CD4-positive, alpha-beta T cell treated with Interferon gamma for 1 hour (primary cell): ENCODE measurements around the gene PDCL2.
"Not testable (repeated sequence)": the region's sequence is repeated elsewhere in the genome, so short reads cannot be mapped to it uniquely, and the experiment has no call there.

Source experiments
- DNase-seq: peaks from one replicate; pipeline ENCODE4 v3.0.0-alpha.2; 2020

Gene PDCL2

GRCh38 chr4:55592014-55592413 lies at the start of gene PDCL2:
Gene PDCL2 (minus strand): TSS chr4:55592245. CDS start chr4:55592109, 136 bp downstream.
- DNase-seq, result no peak

GRCh38 chr4:55637272-55637820 lies 45.3 kb upstream of the PDCL2 start:
- DNase-seq, result no peak

GRCh38 chr4:55636656-55636999 lies 44.6 kb upstream of the PDCL2 start:
- no peak for DNase-seq

DNA sequence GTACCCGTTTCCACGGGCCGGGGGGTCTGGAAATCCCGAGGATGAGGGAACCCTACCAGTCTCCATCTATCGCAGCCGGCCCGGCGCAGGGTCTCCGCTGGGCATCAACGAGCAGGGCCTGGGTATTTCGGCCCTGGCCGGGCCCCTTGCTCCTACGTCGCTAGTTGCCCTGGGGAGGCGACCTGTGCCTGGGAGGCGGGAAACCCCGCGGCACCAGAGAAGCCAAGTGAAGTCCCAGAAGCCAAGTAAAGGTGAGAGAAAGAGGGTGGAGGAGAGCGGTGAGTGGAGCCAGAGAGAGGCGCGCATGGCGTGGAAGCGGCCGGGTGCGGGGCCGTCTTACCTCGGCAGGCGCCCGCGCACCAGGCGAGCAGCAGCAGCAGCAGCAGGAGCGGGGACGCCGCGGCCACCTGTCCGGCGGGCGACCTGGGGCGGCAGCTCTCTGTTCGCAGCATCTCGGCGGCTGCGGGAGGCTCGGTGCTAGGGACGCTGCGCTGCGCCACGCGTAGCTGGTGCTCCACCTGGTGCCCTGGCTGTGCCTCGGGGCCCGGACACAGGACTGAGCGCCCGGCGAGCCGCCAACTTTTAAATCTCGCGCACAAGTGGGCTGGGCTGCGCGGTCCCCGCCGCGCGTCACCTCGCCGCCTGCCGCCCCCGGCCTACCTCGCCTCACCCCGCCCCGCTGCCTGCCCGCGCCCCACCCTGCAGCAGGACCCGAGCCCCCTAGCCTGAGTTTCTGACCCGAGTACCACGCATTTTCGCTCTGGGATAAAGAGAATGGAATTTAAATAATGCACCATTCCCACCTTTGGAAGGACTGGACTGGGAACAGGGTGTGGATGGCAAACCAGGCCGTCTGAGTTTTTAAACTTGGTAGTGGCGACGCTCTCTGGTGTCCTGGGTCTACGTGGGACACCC lies 44.0 kb upstream of the PDCL2 start, which contains the start of gene NMU:
TSS of gene NMU (minus strand) at position 558 of the 915 bp plus-strand sequence. CDS start at position 452, 106 bp downstream.
- peak; percentile 5 for DNase-seq

GRCh38 chr4:55635282-55635681 lies 43.2 kb upstream of the PDCL2 start:
- DNase-seq, result no peak

GRCh38 chr4:55634417-55635128 lies 42.5 kb upstream of the PDCL2 start:
- DNase-seq, result no peak

GRCh38 chr4:55633903-55634302 lies 41.9 kb upstream of the PDCL2 start:
- no peak for DNase-seq

- no peak for DNase-seq
These were observed 33.8 kb upstream of the PDCL2 start for GRCh38 chr4:55625835-55626234.

DNA sequence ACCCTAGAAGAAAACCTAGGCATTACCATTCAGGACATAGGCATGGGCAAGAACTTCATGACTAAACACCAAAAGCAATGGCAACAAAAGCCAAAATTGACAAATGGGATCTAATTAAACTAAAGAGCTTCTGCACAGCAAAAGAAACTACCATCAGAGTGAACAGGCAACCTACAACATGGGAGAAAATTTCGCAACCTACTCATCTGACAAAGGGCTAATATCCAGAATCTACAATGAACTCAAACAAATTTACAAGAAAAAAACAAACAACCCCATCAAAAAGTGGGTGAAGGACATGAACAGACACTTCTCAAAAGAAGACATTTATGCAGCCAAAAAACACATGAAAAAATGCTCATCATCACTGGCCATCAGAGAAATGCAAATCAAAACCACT lies 32.0 kb upstream of the PDCL2 start:
- not testable (repeated sequence) for DNase-seq

- DNase-seq, result no peak
These were observed 26.6 kb upstream of the PDCL2 start for GRCh38 chr4:55618546-55619143.

DNA sequence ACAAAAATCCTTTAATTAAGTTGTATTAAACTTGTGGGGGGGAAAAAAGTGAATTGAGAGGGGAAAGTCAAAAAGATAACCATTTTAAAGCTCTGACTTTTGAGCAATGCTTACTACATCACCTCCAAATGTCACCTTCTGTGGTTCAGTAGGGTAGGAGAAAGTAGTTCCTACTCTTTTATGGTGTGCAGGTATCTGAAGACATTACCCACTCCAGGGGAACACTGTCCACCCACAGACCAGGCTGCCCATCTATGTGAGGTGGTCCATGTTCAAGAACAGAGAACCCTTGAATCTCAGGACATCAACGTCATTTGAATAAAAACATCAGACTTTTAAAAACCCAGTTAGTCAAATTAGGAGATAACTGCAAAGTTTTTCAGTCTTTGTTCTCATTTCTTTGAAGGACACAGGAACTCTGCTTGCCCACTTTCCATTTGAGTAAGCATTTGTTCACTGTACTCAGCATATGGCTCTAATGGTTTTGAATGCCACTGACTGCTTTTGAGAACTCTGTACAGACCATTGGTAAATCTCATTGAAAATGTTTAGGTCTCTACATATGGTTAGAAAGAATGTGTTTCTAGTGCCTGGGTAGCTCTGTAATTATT lies 25.6 kb upstream of the PDCL2 start:
- no peak for DNase-seq

- no peak for DNase-seq
These were observed 23.0 kb upstream of the PDCL2 start for GRCh38 chr4:55615008-55615407.

- no peak for DNase-seq
These were observed 21.6 kb upstream of the PDCL2 start for GRCh38 chr4:55613621-55614020.

DNA sequence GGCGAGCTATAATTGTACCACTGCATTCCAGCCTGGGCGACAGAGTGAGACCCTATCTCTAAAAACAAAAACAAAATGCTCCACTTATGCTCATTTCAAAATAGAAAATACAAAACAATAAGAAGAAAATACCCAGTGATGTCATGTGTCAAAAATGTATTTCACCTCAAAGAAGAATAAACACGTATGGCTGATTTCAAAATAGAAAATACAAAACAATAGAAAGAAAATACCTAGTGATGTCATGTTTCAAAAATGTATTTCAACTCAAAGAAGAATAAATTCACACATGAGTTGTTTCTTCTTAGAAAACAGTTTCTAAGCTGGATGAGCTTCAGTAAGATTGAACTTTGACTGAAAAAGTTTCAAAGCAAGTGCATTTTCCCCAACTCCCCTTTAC lies 20.3 kb upstream of the PDCL2 start:
- DNase-seq, result no peak

DNA sequence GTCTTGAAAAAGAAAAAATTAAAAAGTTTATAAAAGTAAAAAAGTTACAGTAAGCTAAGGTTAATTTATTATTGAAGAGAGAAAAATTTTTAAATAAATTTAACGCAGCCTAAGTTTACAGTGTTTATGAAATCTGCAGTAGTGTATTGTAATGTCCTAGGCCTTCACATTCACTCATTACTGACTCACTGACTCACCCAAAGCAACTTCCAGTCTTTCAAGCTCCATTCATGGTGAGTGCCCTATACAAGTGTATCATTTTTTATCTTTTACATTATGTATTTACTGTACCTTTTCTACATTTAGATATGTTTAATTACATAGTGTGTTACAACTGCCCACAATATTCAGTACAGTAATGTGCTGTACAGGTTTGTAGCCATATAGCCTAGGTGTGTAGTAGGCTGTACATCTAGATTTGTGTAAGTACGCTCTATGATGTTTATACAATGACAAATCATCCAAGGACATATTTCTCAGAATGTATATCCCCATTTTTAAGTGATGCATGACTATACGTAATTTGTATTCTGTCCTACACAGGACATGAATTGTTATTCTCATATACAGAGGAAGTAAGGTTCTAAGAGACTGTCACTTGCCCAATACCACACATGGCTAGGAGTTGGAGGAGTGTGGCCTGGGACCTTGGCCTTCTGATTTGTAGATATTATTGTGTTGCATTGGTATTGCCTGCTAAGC lies 19.5 kb upstream of the PDCL2 start:
- no peak for DNase-seq

- no peak for DNase-seq
These were observed 18.3 kb upstream of the PDCL2 start for GRCh38 chr4:55610381-55610780.

GRCh38 chr4:55609393-55609866 lies 17.4 kb upstream of the PDCL2 start:
- DNase-seq, result no peak

DNA sequence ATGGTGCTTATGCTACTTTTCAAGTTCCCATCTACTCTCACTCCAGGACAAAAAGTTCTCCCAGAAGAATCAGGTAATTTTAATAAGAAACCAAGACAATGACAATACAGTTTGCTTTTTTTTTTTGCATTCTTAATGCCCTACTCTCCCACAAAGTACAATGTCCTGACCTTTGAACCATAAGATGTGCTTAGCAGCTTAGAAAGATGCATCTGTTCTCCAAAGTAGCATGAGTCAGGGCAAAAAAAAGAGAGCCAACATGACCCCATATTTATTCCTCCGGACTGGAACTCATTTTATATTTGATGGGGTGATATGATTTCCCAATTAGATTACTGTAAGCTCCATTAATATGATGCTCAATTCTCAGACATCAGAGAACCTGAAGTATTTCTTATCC lies 16.5 kb upstream of the PDCL2 start:
- DNase-seq, result no peak

DNA sequence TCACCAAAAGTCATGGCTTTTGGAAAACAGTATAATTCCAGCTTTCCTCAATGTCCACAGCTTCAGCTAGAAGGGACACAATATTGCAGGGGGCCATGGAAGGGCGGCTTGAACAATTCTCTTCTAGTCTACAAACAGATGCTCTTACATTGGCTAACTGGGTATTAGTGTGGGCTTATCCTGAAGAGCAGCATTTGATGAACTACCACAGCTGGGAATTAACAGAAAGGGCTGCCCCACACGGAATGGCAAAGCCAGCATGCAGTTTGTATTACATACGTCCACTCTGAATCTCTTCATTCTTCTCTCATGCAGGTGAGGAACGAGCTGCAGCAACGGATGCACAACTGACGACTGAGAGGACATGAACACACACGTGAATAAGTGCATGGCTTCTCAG lies 13.0 kb upstream of the PDCL2 start:
- DNase-seq, result no peak

DNA sequence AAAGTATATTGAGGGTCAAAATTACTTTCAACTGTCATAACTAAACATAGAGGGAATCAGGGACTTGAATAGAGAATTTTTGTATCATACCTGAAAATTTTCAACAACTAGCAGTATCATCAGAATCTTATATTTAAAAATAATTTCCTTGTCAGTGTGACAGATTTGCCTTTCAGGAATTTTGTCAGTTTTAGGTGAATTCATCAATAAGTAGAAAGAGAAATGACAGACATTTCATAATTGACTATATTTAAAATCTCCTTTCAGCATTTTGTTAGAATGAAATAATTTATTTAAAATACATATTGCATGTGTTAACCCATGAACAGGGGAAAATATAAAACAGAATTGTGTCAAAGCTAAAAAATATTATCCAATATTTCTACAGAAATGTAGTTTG lies 8.6 kb upstream of the PDCL2 start:
- DNase-seq, result no peak

- no peak for DNase-seq
These were observed 6.6 kb upstream of the PDCL2 start for GRCh38 chr4:55598641-55599040.

DNA sequence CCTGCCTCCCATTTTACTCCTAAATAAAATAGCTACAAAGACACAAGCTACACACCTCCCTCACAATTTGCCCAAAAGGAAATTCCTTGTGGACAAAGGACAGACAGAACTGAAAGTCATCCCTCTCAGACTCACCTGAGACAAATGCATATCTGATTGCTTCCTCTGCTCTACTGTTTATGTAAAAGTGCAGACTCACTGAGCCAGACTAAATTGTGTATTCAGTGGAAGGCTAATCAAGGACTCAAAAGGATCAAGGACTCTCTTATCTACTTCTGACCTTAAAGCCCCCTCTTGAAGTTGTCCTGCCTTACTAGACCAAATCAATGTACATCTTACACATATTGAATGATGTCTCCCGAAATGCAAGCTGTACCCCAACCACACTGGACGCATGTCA lies 3.9 kb downstream of the PDCL2 start:
- no peak for DNase-seq
